Fibroblast of villous mesenchyme (primary cell): ENCODE data around the gene STEAP1B. TPM values are rescaled to one million over a fixed set of nuclear protein-coding genes. Genes with fewer than 3 reads are reported as not detected.
"Not testable (repeated sequence)": the region's sequence is repeated elsewhere in the genome, so short reads cannot be mapped to it uniquely, and the experiment has no call there.

Source experiments
- DNase-seq: peaks from one replicate; pipeline ENCODE4 v3.0.0-alpha.2; 2010; ENCODE audit warnings: low read depth
- H3K4me3 ChIP-seq: 2 replicates; pipeline ENCODE4 v1.5.1; 2011; ENCODE audit warnings: low read depth, mild to moderate bottlenecking, low read length
- CTCF ChIP-seq: IDR thresholded peaks from 2 replicates; pipeline ENCODE4 v1.5.1; 2012; ENCODE audit warnings: low read depth, mild to moderate bottlenecking, low read length; ENCODE audit not compliant: insufficient read depth
- total RNA-seq: library from RNA; depleted of rRNA; stranded (reverse); fragments of >200 nt; gene quantifications from 2 replicates; pipeline ENCODE4 v1.2.3, GENCODE V29; 2012

Gene STEAP1B
- total RNA-seq, 1 donor = 11.7 TPM

GRCh38 chr7:22443370-22444180, 56.4 kb downstream of the STEAP1B start:
- TF ChIP-seq CTCF = no peak
- DNase-seq = no peak
- no peak overlapping the region for H3K4me3 ChIP-seq

DNA sequence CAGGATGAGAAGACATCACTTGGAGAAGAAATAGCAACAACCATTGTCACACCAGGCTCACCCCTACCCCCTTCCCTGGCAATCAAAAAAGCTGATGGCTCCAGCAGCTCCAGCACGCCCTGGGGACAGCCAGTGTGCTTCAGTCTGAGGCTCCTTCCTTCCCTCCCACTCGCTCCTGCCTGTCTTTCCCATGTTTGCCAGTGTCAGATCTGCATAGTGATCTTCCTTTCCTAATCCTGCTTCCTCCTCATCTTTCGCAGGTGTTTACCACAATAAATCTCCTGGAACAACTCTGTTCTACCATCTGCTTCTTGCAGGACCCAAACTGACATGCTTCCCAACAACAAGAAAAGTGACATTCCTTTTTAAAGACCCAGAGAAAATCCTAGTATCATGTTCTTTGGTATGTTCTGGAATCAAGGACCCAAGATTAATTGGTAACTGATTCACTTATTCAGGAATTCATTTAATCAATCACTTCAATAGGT, 57.1 kb downstream of the STEAP1B start:
- DNase-seq = no peak
- no peak for TF ChIP-seq CTCF
- no peak overlapping the region for H3K4me3 ChIP-seq

- no peak for TF ChIP-seq CTCF
- H3K4me3 ChIP-seq = no peak overlapping the region
- DNase-seq = no peak
Observed at GRCh38 chr7:22442187-22442881, 57.7 kb downstream of the STEAP1B start.

GRCh38 chr7:22441157-22441556, 58.8 kb downstream of the STEAP1B start:
- DNase-seq = no peak
- no peak overlapping the region for H3K4me3 ChIP-seq
- TF ChIP-seq CTCF = no peak

DNA sequence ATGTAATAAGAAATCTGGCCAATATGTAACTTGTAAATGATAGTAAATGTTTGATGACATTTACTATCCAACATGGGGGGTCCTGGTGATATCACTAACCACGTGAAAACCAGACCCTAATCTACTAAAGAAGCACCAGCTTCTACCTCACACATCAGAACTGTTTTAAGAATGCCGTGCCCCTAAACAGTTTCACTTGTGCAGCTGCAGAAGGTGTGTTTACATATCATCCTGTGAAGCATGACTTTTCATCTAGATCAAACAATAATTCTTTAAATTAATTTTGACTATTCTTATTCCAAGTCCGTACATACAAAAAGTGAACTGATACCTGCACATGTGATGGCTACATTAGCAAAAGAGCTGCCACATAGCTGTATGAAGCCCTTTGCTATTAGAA, 61.0 kb downstream of the STEAP1B start:
- no peak for TF ChIP-seq CTCF
- H3K4me3 ChIP-seq = no peak overlapping the region
- DNase-seq = no peak

- DNase-seq, H3K4me3 ChIP-seq: not testable (repeated sequence)
Observed at GRCh38 chr7:22436552-22436951, 63.4 kb downstream of the STEAP1B start.

DNA sequence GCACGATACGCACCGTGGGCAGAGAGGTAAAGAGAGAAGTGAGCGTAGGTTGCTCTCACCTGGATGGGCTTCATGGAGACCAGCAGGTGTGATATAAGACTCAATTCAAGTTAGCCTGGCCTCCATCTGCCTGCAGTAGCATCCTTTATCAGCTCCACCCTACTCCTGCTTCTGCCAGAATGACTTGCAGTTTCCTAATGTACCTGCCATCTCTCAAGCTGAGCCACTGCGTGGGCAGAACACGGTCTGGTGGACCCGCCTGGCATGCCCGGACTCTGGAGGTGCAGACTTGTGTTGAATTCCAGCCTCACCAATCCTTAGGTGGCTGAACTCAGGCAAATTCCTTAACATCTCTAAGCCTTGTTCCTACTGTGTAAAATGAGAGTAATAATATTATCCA, 64.3 kb downstream of the STEAP1B start:
- no peak for DNase-seq
- TF ChIP-seq CTCF = no peak
- no peak overlapping the region for H3K4me3 ChIP-seq
